Measurements from ENCODE around the gene TMC7.
"Not testable (repeated sequence)": the region's sequence is repeated elsewhere in the genome, so short reads cannot be mapped to it uniquely, and the experiment has no call there.

The TMC7 gene

GRCh38 chr16:18984435-18985005, 786 bp downstream of the TMC7 start:
- DNase-seq: no peak

DNA sequence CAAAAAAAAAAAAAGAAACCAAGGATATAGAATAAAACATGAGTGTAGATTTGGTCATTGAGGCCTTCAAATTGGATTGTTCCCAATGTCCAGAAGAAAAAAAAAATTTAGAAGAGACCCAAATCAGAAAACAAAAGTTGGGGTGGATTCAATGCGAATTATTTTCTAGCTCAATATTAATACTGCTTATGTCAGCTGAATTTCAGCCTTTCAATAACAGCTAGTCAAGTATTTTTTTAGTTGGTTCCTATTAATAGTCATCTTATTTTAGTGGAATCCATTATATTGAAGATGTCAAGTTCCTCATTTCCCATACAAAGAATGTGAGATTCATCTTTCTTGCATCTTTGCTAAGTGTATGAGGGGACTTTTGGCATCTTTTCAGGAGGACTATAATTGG, 1.5 kb downstream of the TMC7 start:
- not testable (repeated sequence) for DNase-seq

- DNase-seq: not testable (repeated sequence)
Observed at GRCh38 chr16:18991731-18992130, 8.0 kb downstream of the TMC7 start.

- DNase-seq: not testable (repeated sequence)
Observed at GRCh38 chr16:18993531-18993930, 9.8 kb downstream of the TMC7 start.

GRCh38 chr16:18994181-18994580, 10.4 kb downstream of the TMC7 start:
- DNase-seq: not testable (repeated sequence)

DNA sequence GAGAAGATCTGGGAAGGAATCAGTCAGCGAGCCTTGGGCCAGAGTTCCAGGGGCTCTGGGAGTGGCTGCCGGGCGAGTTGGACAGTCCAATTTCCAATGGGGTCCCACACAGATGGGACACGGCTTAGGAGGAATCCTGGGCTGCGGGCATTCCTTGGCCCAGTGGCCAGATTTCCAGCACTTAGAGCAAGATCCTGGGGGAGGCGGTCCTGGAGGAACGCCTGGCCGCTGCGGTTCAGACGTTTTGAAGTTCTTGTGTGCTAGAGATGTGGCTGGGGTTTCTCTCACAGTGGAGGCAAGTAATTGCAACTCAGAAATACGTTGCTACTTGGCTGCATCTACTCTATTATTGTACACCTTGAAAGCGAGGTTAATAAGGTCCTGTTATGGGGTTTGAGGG, 11.7 kb downstream of the TMC7 start:
- not testable (repeated sequence) for DNase-seq

GRCh38 chr16:18996536-18996935, 12.8 kb downstream of the TMC7 start:
- DNase-seq: not testable (repeated sequence)

GRCh38 chr16:18997001-18997400, 13.3 kb downstream of the TMC7 start:
- not testable (repeated sequence) for DNase-seq

DNA sequence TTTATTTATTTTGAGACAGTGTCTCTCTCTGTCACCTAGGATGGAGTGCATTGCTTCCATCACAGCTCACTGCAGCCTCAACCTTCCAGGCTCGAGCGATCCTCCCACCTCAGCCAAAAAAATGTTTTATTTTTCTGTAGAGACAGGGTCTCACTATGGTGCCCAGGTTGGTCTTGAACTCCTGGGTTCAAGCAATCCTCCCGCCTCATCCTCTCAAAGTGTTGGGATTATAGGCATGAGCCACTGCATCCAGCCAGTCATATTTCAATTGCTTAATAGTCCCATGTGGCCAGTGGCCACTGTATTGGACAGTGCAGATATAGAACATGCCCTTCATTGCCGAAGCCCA, 15.3 kb downstream of the TMC7 start:
- DNase-seq: no peak

- DNase-seq: no peak
Observed at GRCh38 chr16:19001788-19002187, 18.1 kb downstream of the TMC7 start.

DNA sequence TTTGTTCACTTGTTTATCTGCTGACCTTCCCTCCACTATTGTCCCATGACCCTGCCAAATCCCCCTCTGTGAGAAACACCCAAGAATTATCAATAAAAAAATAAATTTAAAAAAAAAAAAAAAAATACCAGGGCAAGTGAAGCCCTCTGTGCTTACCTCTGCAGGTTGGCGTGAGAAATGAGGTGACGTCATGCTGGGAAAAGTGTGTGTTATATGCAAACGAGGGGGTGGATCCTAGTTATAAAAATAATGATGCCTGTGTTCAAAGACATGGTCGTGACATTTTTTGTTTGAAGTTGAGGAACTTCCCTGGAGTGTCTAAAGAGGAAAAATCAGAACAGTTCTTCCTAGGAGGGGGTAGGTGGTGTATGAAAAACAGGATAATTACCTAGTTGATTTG, 20.2 kb downstream of the TMC7 start:
- no peak for DNase-seq

- no peak for DNase-seq
Observed at GRCh38 chr16:19005561-19006445, 22.1 kb downstream of the TMC7 start.

GRCh38 chr16:19006446-19007315, 22.9 kb downstream of the TMC7 start:
- no peak for DNase-seq

GRCh38 chr16:19008245-19009169, 24.8 kb downstream of the TMC7 start:
- no peak for DNase-seq

- no peak for DNase-seq
Observed at GRCh38 chr16:19011169-19011731, 27.5 kb downstream of the TMC7 start.

DNA sequence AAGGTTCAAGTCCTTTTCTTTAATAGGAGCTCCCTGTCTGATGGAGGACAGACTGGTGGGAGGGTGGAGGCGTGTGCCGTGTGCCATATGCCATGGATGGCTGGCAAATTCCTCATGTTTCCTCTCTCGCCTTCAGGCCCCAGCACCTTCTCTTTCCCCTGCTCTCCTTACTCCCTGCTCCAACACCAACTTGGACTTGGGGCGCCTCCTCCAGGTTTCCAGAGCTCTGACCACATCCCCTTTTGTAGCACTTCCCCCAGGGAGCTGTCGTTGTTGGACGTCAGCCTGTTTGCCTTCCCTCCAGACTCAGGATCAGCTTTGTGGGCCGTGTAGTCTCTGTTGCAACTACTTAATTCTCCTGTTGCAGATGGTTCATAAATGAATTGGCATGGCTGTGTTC, 30.7 kb downstream of the TMC7 start:
- DNase-seq: no peak

- DNase-seq: no peak
Observed at GRCh38 chr16:19017179-19017578, 33.4 kb downstream of the TMC7 start.

DNA sequence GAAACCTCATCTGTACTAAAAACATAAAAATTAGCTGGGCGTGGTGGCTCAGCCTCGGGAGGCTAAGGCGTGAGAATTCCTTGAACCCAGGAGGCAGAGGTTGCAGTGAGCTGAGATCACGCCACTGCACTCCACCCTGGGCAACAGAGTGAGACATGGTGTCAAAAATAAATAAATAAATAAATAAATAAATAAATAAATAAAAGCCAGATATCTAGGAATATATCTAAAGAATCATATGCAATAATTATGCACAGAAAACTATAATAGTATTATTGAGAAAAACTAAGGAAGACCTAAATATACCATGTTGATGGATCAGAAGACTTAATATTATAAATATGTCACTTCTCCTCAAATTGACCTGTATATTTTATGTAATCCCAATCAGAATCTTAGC, 37.0 kb downstream of the TMC7 start:
- no peak for DNase-seq

- no peak for DNase-seq
Observed at GRCh38 chr16:19021747-19022146, 38.0 kb downstream of the TMC7 start.

DNA sequence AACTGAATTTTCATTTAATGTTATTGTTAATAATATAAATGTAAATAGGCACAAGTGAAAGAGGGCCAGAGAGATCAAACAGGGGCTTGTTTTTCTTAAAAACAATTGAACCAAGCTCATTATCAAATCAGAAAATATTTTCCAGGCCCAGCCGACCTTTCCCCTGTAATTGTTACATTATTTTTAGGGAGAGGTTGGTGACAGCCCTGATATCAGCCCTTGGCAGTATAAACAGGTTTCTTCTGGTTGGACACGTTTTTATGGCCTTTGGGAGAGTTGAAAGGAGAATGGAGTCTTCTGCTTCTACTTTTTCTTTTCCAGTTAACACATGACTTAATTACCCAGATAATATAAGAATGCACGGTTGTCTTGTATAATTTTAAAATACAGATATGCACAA, 43.7 kb downstream of the TMC7 start:
- no peak for DNase-seq

DNA sequence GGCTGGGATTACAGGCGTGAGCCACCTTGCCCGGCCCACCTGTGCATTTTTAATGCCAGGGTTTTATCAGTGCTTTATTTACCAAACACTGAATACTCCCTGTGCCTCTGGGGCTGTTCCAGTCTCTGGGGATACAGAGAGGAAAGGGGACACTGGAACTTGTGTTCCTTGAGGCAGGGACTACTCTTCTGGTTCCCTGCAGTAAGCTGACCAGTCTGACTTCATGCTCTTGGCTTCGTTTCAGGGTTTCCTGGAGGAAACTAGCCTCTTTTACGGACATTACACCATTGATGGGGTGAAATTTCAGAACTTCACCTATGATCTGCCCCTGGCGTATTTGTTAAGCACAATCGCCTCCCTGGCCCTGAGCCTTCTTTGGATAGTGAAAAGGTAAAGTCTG, 46.2 kb downstream of the TMC7 start:
- no peak for DNase-seq

DNA sequence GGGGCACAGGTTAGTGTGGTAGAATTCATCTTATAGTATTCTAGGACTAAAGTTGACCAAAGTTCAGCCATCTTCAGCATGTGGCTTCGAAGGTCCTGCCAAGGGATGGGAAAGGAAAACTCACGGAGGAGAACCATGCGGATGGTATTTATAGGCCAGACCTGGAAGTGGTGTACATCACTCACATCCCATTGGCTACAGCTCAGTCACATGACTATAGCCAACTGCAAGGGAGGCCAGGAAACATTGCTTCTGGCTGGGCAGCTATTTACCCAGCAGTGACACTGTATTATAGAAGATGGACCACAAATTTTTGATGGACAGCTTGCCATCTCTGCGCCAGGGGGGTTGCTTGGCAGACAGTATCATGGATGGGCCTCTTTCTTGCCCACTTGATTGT, 48.0 kb downstream of the TMC7 start:
- no peak for DNase-seq
